K562 (cell line): ENCODE measurements around the gene ARL8A. TPM values are rescaled to one million over a fixed set of nuclear protein-coding genes. Genes with fewer than 3 reads are reported as not detected.

Source experiments
- CAMTA2 ChIP-seq: fragments of 250-450 bp; sonication (Bioruptor Pico); conservative IDR thresholded peaks from 2 replicates; pipeline ENCODE4 v1.5.1; 2022
- CBX8 ChIP-seq: fragments of 200-600 bp; sonication (generic); IDR thresholded peaks from 2 replicates; pipeline ENCODE4 v1.6.1; 2012; ENCODE audit warnings: borderline replicate concordance, mixed run types, low read depth, mild to moderate bottlenecking, moderate library complexity, mixed read lengths, low read length, control low read depth, inconsistent platforms; ENCODE audit not compliant: poor library complexity, severe bottlenecking; ENCODE audit errors: extremely low read depth
- CREBBP ChIP-seq: IDR thresholded peaks from one replicate; pipeline ENCODE4 v1.6.1; 2012; ENCODE audit warnings: low read depth, mild to moderate bottlenecking, control low read depth, inconsistent platforms, low read length
- DIDO1 ChIP-seq: fragments of 450-650 bp; IDR thresholded peaks from 2 replicates; pipeline ENCODE4 v1.6.1; 2016; ENCODE audit warnings: low read depth, missing biosample characterization, missing genetic modification characterization
- ETV5 ChIP-seq: sonication (generic); formaldehyde crosslinking; IDR thresholded peaks from 2 replicates; pipeline ENCODE4 v1.4.0; 2020; ENCODE audit warnings: low read depth, mild to moderate bottlenecking, missing genetic modification reagents
- KDM4B ChIP-seq, 2 experiments: fragments of 450-650 bp in 1 of 2; sonication (generic) in 1 of 2; IDR thresholded peaks; 2 replicates each; pipeline ENCODE4 v1.6.1; 2016 to 2017; ENCODE audit warnings: borderline replicate concordance in 2 of 2, antibody characterized with exemption in 1 of 2, low read depth in 1 of 2, mild to moderate bottlenecking in 1 of 2
- LARP7 ChIP-seq: fragments of 450-650 bp; IDR thresholded peaks from 2 replicates; pipeline ENCODE4 v1.6.1; 2016
- MCM5 ChIP-seq: fragments of 450-650 bp; IDR thresholded peaks from 2 replicates; pipeline ENCODE4 v1.6.1; 2016; ENCODE audit warnings: low read depth
- NBN ChIP-seq: fragments of 450-650 bp; IDR thresholded peaks from 2 replicates; pipeline ENCODE4 v1.6.1; 2016; ENCODE audit warnings: low read depth, mild to moderate bottlenecking
- POLR3A ChIP-seq: IDR thresholded peaks from 2 replicates; pipeline ENCODE4 v1.6.1; 2011; ENCODE audit warnings: borderline replicate concordance, mild to moderate bottlenecking, moderate library complexity; ENCODE audit not compliant: insufficient read length, insufficient read depth; ENCODE audit errors: extremely low read depth
- PTBP1 ChIP-seq: fragments of 200-400 bp; formaldehyde crosslinking; IDR thresholded peaks from 2 replicates; pipeline ENCODE4 v1.6.1; 2017; ENCODE audit warnings: low read depth, low read length
- RBM34 ChIP-seq: fragments of 200-400 bp; formaldehyde crosslinking; IDR thresholded peaks from 2 replicates; pipeline ENCODE4 v1.6.1; 2018; ENCODE audit warnings: low read length, borderline replicate concordance; ENCODE audit not compliant: insufficient read depth
- RBM39 ChIP-seq: fragments of 200-400 bp; formaldehyde crosslinking; optimal IDR thresholded peaks from 2 replicates; pipeline ENCODE3; 2018; ENCODE audit warnings: low read depth, low read length
- RCOR1 ChIP-seq, 2 experiments: IDR thresholded peaks; 2 replicates each; pipeline ENCODE4 v1.6.1; 2012; ENCODE audit warnings: low read depth in 2 of 2, low read length in 2 of 2, borderline replicate concordance in 1 of 2, improper control_type of control experiment in 1 of 2
- SPI1 ChIP-seq: IDR thresholded peaks from 2 replicates; pipeline ENCODE4 v1.6.1; 2011; ENCODE audit warnings: low read depth, low read length, control low read depth, borderline replicate concordance
- ZBTB1 ChIP-seq: sonication (generic); formaldehyde crosslinking; IDR thresholded peaks from 2 replicates; pipeline ENCODE4 v1.8.1; 2023; ENCODE audit warnings: missing genetic modification reagents, low read depth, mild to moderate bottlenecking, borderline replicate concordance
- ZFP36 ChIP-seq: fragments of 150-350 bp; IDR thresholded peaks from 2 replicates; pipeline ENCODE4 v1.6.1; 2018; ENCODE audit warnings: low read length, low read depth; ENCODE audit not compliant: partially characterized antibody
- ZFX ChIP-seq: sonication (generic); formaldehyde crosslinking; IDR thresholded peaks from 2 replicates; pipeline ENCODE4 v1.8.0; 2022; ENCODE audit warnings: mild to moderate bottlenecking, missing genetic modification reagents, moderate library complexity
- ZNF3 ChIP-seq: fragments of 250-450 bp; sonication (Bioruptor Pico); IDR thresholded peaks from 2 replicates; pipeline ENCODE4 v1.5.0; 2021; ENCODE audit warnings: mild to moderate bottlenecking, moderate library complexity
- ZNF41 ChIP-seq: fragments of 250-450 bp; sonication (Bioruptor Pico); conservative IDR thresholded peaks from 2 replicates; pipeline ENCODE4 v1.4.0; 2020; ENCODE audit warnings: mild to moderate bottlenecking
- ZNF695 ChIP-seq: fragments of 450-650 bp; formaldehyde crosslinking; IDR thresholded peaks from 2 replicates; pipeline ENCODE4 v1.4.0; 2020; ENCODE audit warnings: mild to moderate bottlenecking, moderate library complexity
- polyA plus RNA-seq, 8 experiments: library from polyadenylated mRNA; depleted of rRNA in 4 of 8; stranded (reverse) in 5 of 8; unstranded in 3 of 8; fragments of >200 nt; fragmentation: Nextera tagmentation in 2 of 8; fragmentation: Illumina TruSeq in 1 of 8; extraction: Ambion mirVana in 2 of 8; extraction: Trizol in 1 of 8; gene quantifications; 2 replicates each; pipeline versions ENCODE4 v1.2.1 to v1.2.3, GENCODE V29; 2011 to 2014; ENCODE audit warnings: inconsistent platforms in 1 of 8, missing spikeins in 1 of 8
- total RNA-seq, 7 experiments: library from RNA; depleted of rRNA in 6 of 7; stranded (reverse); fragments of >200 nt in 6 of 7; fragmentation: Illumina TruSeq in 2 of 7; extraction: Trizol in 2 of 7; gene quantifications; 2 replicates each; pipeline versions ENCODE4 v1.2.1 to v1.2.3, GENCODE V29; 2011 to 2021; ENCODE audit warnings: low replicate concordance in 1 of 7
- TF ChIP-seq, protein P1 (sequence below): fragments of 250-450 bp; sonication (Bioruptor Pico); IDR thresholded peaks from 2 replicates; pipeline ENCODE4 v1.5.0; 2021; ENCODE audit warnings: mild to moderate bottlenecking, borderline replicate concordance
- TF ChIP-seq, protein P2 (sequence below), 2 experiments: fragments of 450-650 bp; IDR thresholded peaks; 2 replicates each; pipeline ENCODE4 v1.6.1; 2016
- TF ChIP-seq, protein P3 (sequence below): sonication (generic); formaldehyde crosslinking; IDR thresholded peaks from 2 replicates; pipeline ENCODE4 v1.8.0; 2022; ENCODE audit warnings: mild to moderate bottlenecking, missing genetic modification reagents

The ARL8A gene
- total and polyA plus RNA-seq, 9 of the 15 experiments (the other 6 are each of a cell fraction or from before 2014, with no cell fraction given) = 0.17 to 27.3 (median 15.6) TPM

DNA sequence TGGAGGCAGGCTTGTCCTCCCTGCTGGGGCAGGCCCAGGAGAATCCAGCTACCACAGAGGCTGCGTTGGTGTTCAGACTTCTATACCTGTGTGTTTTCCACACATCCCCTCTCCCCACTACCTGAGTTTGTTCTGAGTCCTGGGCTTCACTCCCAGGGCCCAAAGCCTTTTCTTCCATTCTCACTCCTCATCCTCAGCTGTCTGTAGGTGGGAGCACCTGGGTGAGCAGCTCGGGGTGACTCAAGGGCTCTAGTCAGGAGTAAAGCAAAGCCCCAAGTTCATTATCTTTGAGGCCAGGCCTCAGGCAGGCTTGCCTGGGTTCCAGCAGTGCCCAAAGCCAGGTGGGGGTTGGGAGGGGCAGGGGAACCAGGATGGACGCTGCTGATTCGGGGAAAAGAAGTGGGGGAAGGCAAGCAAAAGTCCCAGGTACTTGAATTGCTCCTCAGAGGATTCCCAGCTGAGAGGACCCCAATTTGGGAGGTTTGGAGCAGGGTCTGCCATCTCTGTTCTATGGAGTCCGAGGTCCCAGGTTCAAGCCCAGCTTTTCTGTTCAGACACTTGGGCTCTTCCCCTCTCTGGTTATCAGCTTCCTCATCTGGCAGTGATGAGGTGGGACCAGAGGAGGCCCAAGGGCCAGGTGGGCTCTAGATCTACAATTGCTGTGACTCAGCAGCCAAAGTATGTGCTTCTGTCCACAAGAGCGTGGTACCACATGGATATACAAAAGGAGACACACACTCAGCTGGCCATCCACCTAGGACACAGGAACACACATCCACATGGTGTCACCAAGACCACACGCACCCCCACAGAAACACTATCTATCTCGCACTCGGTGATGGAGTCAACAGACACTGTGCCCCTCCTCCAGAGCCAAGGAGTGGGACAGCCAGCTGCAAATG lies 21.7 kb upstream of the ARL8A start (continued):
- no peak for TF ChIP-seq POLR3A
- TF ChIP-seq, protein P1, sequence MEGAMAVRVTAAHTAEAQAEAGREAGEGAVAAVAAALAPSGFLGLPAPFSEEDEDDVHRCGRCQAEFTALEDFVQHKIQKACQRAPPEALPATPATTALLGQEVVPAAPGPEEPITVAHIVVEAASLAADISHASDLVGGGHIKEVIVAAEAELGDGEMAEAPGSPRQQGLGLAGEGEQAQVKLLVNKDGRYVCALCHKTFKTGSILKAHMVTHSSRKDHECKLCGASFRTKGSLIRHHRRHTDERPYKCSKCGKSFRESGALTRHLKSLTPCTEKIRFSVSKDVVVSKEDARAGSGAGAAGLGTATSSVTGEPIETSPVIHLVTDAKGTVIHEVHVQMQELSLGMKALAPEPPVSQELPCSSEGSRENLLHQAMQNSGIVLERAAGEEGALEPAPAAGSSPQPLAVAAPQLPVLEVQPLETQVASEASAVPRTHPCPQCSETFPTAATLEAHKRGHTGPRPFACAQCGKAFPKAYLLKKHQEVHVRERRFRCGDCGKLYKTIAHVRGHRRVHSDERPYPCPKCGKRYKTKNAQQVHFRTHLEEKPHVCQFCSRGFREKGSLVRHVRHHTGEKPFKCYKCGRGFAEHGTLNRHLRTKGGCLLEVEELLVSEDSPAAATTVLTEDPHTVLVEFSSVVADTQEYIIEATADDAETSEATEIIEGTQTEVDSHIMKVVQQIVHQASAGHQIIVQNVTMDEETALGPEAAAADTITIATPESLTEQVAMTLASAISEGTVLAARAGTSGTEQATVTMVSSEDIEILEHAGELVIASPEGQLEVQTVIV (CRISPR knock-in tag) = no peak
- TF ChIP-seq LARP7 = no peak
- no peak for TF ChIP-seq MCM5
- TF ChIP-seq ZNF3 (CRISPR knock-in tag) = no peak
- no peak for TF ChIP-seq DIDO1
- no peak for TF ChIP-seq PTBP1
- TF ChIP-seq SPI1 = no peak
- TF ChIP-seq, protein P2, sequence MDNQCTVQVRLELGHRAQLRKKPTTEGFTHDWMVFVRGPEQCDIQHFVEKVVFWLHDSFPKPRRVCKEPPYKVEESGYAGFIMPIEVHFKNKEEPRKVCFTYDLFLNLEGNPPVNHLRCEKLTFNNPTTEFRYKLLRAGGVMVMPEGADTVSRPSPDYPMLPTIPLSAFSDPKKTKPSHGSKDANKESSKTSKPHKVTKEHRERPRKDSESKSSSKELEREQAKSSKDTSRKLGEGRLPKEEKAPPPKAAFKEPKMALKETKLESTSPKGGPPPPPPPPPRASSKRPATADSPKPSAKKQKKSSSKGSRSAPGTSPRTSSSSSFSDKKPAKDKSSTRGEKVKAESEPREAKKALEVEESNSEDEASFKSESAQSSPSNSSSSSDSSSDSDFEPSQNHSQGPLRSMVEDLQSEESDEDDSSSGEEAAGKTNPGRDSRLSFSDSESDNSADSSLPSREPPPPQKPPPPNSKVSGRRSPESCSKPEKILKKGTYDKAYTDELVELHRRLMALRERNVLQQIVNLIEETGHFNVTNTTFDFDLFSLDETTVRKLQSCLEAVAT (IDR thresholded peaks at IDR 0.05) = no peak
- TF ChIP-seq RCOR1 (IDR thresholded peaks at IDR 0.05; ENCODE audit: borderline replicate concordance in 1 of 2, low read depth in 2 of 2, low read length in 2 of 2) = peak; percentile 10 to 45; a peak in 2 of 4 replicates
- TF ChIP-seq ETV5 = peak; percentile 39; the same call in 1 of the 2 replicates
- TF ChIP-seq ZNF695 (CRISPR knock-in tag) = no peak
- TF ChIP-seq ZBTB1 (CRISPR knock-in tag) = no peak
- TF ChIP-seq RBM39 = no peak
- TF ChIP-seq CBX8 = no peak
- TF ChIP-seq, protein P3, sequence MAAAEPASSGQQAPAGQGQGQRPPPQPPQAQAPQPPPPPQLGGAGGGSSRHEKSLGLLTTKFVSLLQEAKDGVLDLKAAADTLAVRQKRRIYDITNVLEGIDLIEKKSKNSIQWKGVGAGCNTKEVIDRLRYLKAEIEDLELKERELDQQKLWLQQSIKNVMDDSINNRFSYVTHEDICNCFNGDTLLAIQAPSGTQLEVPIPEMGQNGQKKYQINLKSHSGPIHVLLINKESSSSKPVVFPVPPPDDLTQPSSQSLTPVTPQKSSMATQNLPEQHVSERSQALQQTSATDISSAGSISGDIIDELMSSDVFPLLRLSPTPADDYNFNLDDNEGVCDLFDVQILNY (CRISPR knock-in tag) = no peak
- no peak for TF ChIP-seq CAMTA2
- 0 out of 2 replicates have a peak, but pooled peaks have one; percentile 23 for TF ChIP-seq ZNF41 (CRISPR knock-in tag)
- no peak for TF ChIP-seq ZFX (CRISPR knock-in tag)
- TF ChIP-seq CREBBP = no peak
- TF ChIP-seq NBN = no peak
- no peak for TF ChIP-seq KDM4B (IDR thresholded peaks at IDR 0.05; ENCODE audit: borderline replicate concordance in 2 of 2, low read depth in 1 of 2)
- TF ChIP-seq ZFP36 = no peak
- no peak for TF ChIP-seq RBM34
